HCT116 (cell line): Measurements from ENCODE around the gene MCRIP2. TPM values are rescaled to one million over a fixed set of nuclear protein-coding genes. Genes with fewer than 3 reads are reported as not detected.

Source experiments
- ATAC-seq: fragments of 200-7000 bp; cut with Tn5 transposase; 2 replicates; pipeline ENCODE4 v1.9.1; 2020; ENCODE audit warnings: mild to moderate bottlenecking, moderate library complexity
- BruUV-seq: library from RNA; stranded (reverse); fragments of 400-500 nt; replicated peaks from 2 replicates; lab custom pipeline; 2021; lab: Mats Ljungman, UMichigan
- CTCF ChIA-PET: fragments of 300-600 bp; sonication (Branson Sonifier 250); formaldehyde crosslinking; loops from one replicate; lab custom pipeline; 2021; ENCODE audit warnings: antibody characterized with exemption; lab: Charles Lee
- POLR2A ChIA-PET: fragments of 300-600, 350-600 bp; sonication (Branson Sonifier 250); formaldehyde crosslinking; loops from one replicate; lab custom pipeline; 2021; ENCODE audit warnings: antibody characterized with exemption; lab: Charles Lee
- RAD21 ChIA-PET, 2 experiments: fragments of 300-600 bp; sonication (Branson Sonifier 250); formaldehyde crosslinking; loops; one replicate each; lab custom pipeline; 2023; ENCODE audit warnings: low total read pairs in 2 of 2; ENCODE audit not compliant: uncharacterized antibody in 2 of 2, unreplicated experiment in 2 of 2, low non-redundant PET in 1 of 2; lab: Charles Lee
- DNase-seq: peaks from one replicate; pipeline ENCODE4 v3.0.0-alpha.2; 2010; ENCODE audit warnings: low read depth, low spot score
- H2AFZ ChIP-seq: fragments of 200-600 bp; shearing (Covaris generic), sonication (generic); 2 replicates; pipeline ENCODE4 v1.6.1; 2017; ENCODE audit warnings: low read depth, mixed run types, mixed read lengths, antibody characterized with exemption, low read length; ENCODE audit not compliant: poor library complexity, severe bottlenecking
- H3K27ac ChIP-seq: 2 replicates; pipeline ENCODE4 v1.5.1; 2012; ENCODE audit warnings: low read depth, low read length
- H3K27me3 ChIP-seq: fragments of 200-600 bp; sonication (generic); 2 replicates; pipeline ENCODE4 v1.6.1; 2016; ENCODE audit warnings: mixed run types, low read length, mixed read lengths; ENCODE audit not compliant: insufficient read depth
- H3K36me3 ChIP-seq, 2 experiments: fragments of 200-500 bp in 1 of 2; fragments of 200-600 bp in 1 of 2; sonication (Bioruptor generic) in 1 of 2; sonication (generic) in 1 of 2; 2 replicates each; pipeline versions ENCODE4 v1.5.1 to v1.6.1; 2014 to 2016; ENCODE audit warnings: low read length in 2 of 2, inconsistent platforms in 1 of 2, mixed read lengths in 1 of 2, mixed run types in 1 of 2; ENCODE audit not compliant: insufficient read depth in 2 of 2, control insufficient read depth in 1 of 2
- H3K4me1 ChIP-seq, 2 experiments: fragments of 200-600 bp in 1 of 2; sonication (generic) in 1 of 2; 2 replicates each; pipeline versions ENCODE4 v1.5.1 to v1.6.1; 2012 to 2017; ENCODE audit warnings: low read length in 2 of 2, inconsistent platforms in 1 of 2, mild to moderate bottlenecking in 1 of 2, mixed read lengths in 1 of 2, mixed run types in 1 of 2, moderate library complexity in 1 of 2; ENCODE audit not compliant: insufficient read depth in 2 of 2, control insufficient read depth in 1 of 2
- H3K4me2 ChIP-seq: fragments of 200-600 bp; sonication (generic); 2 replicates; pipeline ENCODE4 v1.6.1; 2017; ENCODE audit warnings: mixed run types, low read length, mixed read lengths
- H3K4me3 ChIP-seq, 2 experiments: fragments of 200-600 bp in 1 of 2; sonication (generic) in 1 of 2; replicated peaks in 1 of 2; 2 replicates each; pipeline ENCODE4 v1.5.1; 2011 to 2016; ENCODE audit warnings: low read length in 2 of 2, control low read depth in 1 of 2, low read depth in 1 of 2, mild to moderate bottlenecking in 1 of 2, mixed read lengths in 1 of 2, mixed run types in 1 of 2
- H3K79me2 ChIP-seq: fragments of 200-600 bp; sonication (generic); 2 replicates; pipeline ENCODE4 v1.6.1; 2017; ENCODE audit warnings: mild to moderate bottlenecking, mixed run types, low read length, moderate library complexity, mixed read lengths; ENCODE audit not compliant: insufficient read depth
- H3K9ac ChIP-seq: fragments of 200-600 bp; sonication (generic); 2 replicates; pipeline ENCODE4 v1.6.1; 2016; ENCODE audit warnings: low read length, mixed read lengths
- H3K9me2 ChIP-seq: fragments of 200-600 bp; sonication (generic), shearing (Covaris generic); 2 replicates; pipeline ENCODE4 v1.6.1; 2017; ENCODE audit warnings: mixed run types, mild to moderate bottlenecking, moderate library complexity; ENCODE audit not compliant: insufficient read depth
- H3K9me3 ChIP-seq, 2 experiments: fragments of 200-500 bp in 1 of 2; fragments of 200-600 bp in 1 of 2; sonication (Bioruptor generic) in 1 of 2; sonication (generic) in 1 of 2; 2 replicates each; pipeline ENCODE4 v1.6.1; 2014 to 2017; ENCODE audit warnings: low read length in 2 of 2, mixed read lengths in 2 of 2, inconsistent platforms in 1 of 2, low read depth in 1 of 2, mild to moderate bottlenecking in 1 of 2, mixed run types in 1 of 2, moderate library complexity in 1 of 2; ENCODE audit not compliant: control insufficient read depth in 1 of 2, insufficient read depth in 1 of 2
- H4K20me1 ChIP-seq: fragments of 200-600 bp; sonication (generic), shearing (Covaris generic); 2 replicates; pipeline ENCODE4 v1.6.1; 2017; ENCODE audit warnings: mixed run types, mild to moderate bottlenecking, moderate library complexity; ENCODE audit not compliant: insufficient read depth
- CBX3 ChIP-seq: IDR thresholded peaks from 2 replicates; pipeline ENCODE4 v1.6.1; 2012; ENCODE audit warnings: low read depth
- CEBPB ChIP-seq: IDR thresholded peaks from 2 replicates; pipeline ENCODE4 v1.6.1; 2012; ENCODE audit warnings: low read depth
- FOSL1 ChIP-seq: IDR thresholded peaks from 2 replicates; pipeline ENCODE4 v1.6.1; 2012; ENCODE audit warnings: low read depth
- RAD21 ChIP-seq: IDR thresholded peaks from 2 replicates; pipeline ENCODE4 v1.6.1; 2012; ENCODE audit warnings: low read depth, mild to moderate bottlenecking
- SP1 ChIP-seq: IDR thresholded peaks from 2 replicates; pipeline ENCODE4 v1.6.1; 2012; ENCODE audit warnings: low read depth
- SRF ChIP-seq: IDR thresholded peaks from 2 replicates; pipeline ENCODE4 v1.6.1; 2012; ENCODE audit warnings: low read depth
- intact Hi-C: fragments of 100-400 bp; cut with micrococcal nuclease; formaldehyde crosslinking; loops from 2 replicates; pipeline ENCODE4 v1.10.0; 2022
- total RNA-seq: library from RNA; stranded (reverse); gene quantifications from one replicate; pipeline ENCODE4 v1.2.1, GENCODE V29; 2021; ENCODE audit not compliant: unreplicated experiment
- TF ChIP-seq, protein P1 (sequence below), 3 experiments: fragments of 200-600 bp in 1 of 3; sonication (generic) in 1 of 3; IDR thresholded peaks in 2 of 3; conservative IDR thresholded peaks in 1 of 3; 2 replicates each; pipeline ENCODE4 v1.5.1; 2012 to 2017; ENCODE audit warnings: low read depth in 2 of 3, low read length in 2 of 3, antibody characterized with exemption in 1 of 3, borderline replicate concordance in 1 of 3, control low read depth in 1 of 3, mild to moderate bottlenecking in 1 of 3, mixed read lengths in 1 of 3, mixed run types in 1 of 3, moderate library complexity in 1 of 3; ENCODE audit not compliant: insufficient read depth in 1 of 3
- TF ChIP-seq, protein P2 (sequence below): IDR thresholded peaks from 2 replicates; pipeline ENCODE4 v1.6.1; 2011; ENCODE audit warnings: mild to moderate bottlenecking, low read length, moderate library complexity; ENCODE audit not compliant: insufficient replicate concordance; ENCODE audit errors: extremely low read depth
- TF ChIP-seq, protein P3 (sequence below): IDR thresholded peaks from 2 replicates; pipeline ENCODE4 v1.6.1; 2012; ENCODE audit warnings: low read depth

MCRIP2 gene
- total RNA-seq, 1 experiment from 2014 or later, result 34.9 TPM

DNA sequence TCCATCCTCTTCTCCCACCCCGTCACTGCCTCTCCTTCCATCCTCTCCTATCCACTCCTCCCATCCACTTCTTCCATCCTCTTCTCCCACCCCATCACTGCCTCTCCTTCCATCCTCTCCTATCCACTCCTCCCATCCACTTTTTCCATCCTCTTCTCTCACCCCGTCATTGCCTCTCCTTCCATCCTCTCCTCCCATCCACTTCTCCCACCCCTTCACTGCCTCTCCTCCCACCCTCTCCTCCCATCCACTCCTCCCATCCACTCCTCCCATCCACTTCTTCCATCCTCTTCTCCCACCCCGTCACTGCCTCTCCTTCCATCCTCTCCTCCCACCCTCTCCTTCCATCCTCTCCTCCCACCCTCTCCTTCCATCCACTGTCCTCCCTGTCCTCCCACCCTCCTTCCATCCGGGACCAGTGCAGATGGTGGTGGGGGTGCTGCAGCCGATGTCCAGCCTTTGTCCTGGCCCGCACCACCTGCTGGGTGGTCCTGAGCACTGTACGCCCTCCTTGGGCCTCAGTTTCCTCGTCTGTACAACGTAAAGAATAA lies 9.7 kb upstream of the MCRIP2 start:
- Histone ChIP-seq H4K20me1 (no peaks in the 10 kb centered on the region), H3K9me2 (no peaks in the 10 kb centered on the region), H3K79me2 (peaks cover 15% of the 10 kb centered on the region; the same call in 1 of the 2 replicates), H3K36me3 (no peaks in the 10 kb centered on the region), H3K4me1 (peaks cover 19 to 28% of the 10 kb centered on the region in 2 experiments), H2AFZ (no peak overlapping the region), H3K4me2 (no peak overlapping the region), H3K9me3 (no peaks in the 10 kb centered on the region), H3K27me3 (no peaks in the 10 kb centered on the region), H3K4me3 (no peak overlapping the region), H3K9ac (no peak overlapping the region), H3K27ac (no peak overlapping the region)
- ChIA-PET POLR2A (no interaction called here), RAD21 (no interaction called here), CTCF (no interaction called here)
- intact Hi-C loops, result no loop called here
- TF ChIP-seq SRF, result no peak
- TF ChIP-seq CEBPB, result no peak
- no peak for TF ChIP-seq FOSL1
- no peak for TF ChIP-seq SP1
- no peak for TF ChIP-seq RAD21
- TF ChIP-seq, protein P1, sequence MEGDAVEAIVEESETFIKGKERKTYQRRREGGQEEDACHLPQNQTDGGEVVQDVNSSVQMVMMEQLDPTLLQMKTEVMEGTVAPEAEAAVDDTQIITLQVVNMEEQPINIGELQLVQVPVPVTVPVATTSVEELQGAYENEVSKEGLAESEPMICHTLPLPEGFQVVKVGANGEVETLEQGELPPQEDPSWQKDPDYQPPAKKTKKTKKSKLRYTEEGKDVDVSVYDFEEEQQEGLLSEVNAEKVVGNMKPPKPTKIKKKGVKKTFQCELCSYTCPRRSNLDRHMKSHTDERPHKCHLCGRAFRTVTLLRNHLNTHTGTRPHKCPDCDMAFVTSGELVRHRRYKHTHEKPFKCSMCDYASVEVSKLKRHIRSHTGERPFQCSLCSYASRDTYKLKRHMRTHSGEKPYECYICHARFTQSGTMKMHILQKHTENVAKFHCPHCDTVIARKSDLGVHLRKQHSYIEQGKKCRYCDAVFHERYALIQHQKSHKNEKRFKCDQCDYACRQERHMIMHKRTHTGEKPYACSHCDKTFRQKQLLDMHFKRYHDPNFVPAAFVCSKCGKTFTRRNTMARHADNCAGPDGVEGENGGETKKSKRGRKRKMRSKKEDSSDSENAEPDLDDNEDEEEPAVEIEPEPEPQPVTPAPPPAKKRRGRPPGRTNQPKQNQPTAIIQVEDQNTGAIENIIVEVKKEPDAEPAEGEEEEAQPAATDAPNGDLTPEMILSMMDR (IDR thresholded peaks at IDR 0.05 in 2 of 3, conservative IDR thresholded peaks at IDR 0.05 in 1 of 3; ENCODE audit: borderline replicate concordance in 1 of 3, insufficient read depth in 1 of 3, low read depth in 2 of 3, low read length in 2 of 3), result no peak
- TF ChIP-seq CBX3, result no peak
- TF ChIP-seq, protein P2, sequence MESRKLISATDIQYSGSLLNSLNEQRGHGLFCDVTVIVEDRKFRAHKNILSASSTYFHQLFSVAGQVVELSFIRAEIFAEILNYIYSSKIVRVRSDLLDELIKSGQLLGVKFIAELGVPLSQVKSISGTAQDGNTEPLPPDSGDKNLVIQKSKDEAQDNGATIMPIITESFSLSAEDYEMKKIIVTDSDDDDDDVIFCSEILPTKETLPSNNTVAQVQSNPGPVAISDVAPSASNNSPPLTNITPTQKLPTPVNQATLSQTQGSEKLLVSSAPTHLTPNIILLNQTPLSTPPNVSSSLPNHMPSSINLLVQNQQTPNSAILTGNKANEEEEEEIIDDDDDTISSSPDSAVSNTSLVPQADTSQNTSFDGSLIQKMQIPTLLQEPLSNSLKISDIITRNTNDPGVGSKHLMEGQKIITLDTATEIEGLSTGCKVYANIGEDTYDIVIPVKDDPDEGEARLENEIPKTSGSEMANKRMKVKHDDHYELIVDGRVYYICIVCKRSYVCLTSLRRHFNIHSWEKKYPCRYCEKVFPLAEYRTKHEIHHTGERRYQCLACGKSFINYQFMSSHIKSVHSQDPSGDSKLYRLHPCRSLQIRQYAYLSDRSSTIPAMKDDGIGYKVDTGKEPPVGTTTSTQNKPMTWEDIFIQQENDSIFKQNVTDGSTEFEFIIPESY, result no peak
- TF ChIP-seq, protein P3, sequence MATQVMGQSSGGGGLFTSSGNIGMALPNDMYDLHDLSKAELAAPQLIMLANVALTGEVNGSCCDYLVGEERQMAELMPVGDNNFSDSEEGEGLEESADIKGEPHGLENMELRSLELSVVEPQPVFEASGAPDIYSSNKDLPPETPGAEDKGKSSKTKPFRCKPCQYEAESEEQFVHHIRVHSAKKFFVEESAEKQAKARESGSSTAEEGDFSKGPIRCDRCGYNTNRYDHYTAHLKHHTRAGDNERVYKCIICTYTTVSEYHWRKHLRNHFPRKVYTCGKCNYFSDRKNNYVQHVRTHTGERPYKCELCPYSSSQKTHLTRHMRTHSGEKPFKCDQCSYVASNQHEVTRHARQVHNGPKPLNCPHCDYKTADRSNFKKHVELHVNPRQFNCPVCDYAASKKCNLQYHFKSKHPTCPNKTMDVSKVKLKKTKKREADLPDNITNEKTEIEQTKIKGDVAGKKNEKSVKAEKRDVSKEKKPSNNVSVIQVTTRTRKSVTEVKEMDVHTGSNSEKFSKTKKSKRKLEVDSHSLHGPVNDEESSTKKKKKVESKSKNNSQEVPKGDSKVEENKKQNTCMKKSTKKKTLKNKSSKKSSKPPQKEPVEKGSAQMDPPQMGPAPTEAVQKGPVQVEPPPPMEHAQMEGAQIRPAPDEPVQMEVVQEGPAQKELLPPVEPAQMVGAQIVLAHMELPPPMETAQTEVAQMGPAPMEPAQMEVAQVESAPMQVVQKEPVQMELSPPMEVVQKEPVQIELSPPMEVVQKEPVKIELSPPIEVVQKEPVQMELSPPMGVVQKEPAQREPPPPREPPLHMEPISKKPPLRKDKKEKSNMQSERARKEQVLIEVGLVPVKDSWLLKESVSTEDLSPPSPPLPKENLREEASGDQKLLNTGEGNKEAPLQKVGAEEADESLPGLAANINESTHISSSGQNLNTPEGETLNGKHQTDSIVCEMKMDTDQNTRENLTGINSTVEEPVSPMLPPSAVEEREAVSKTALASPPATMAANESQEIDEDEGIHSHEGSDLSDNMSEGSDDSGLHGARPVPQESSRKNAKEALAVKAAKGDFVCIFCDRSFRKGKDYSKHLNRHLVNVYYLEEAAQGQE, result no peak
- DNase-seq (no peak), ATAC-seq (no peak)
- no TSS peak for BruUV-seq
